Posterior vena cava (tissue), 2 donors: Measurements from ENCODE around the gene GPR161. TPM values are rescaled to one million over a fixed set of nuclear protein-coding genes. Genes with fewer than 3 reads are reported as not detected.

Experiments
- DNase-seq: peaks from one replicate; pipeline ENCODE4 v3.0.0-alpha.2; 2020; ENCODE audit warnings: low spot score
- intact Hi-C, 2 donors: fragments of 100-400 bp; cut with DNase I; formaldehyde crosslinking; loops; one replicate each; pipeline versions ENCODE4 v1.14.1 to v1.14.2; 2022 to 2023
- total RNA-seq, 2 donors: library from RNA; stranded (reverse); fragmentation: NEBNext Ultra II Directional; extraction: Animal tissue kit (Norgen Biotek cat#: 25700); gene quantifications; one replicate each; pipeline ENCODE4 v1.2.1, GENCODE V29; 2021
- donor health status: DM: yes; HTN: yes; CAD: no.
- donor health status: DM: yes; HTN: yes; CAD: no.

Gene GPR161
- total RNA-seq, 2 donors from 2014 or later = 12.9 to 17.7 TPM

DNA sequence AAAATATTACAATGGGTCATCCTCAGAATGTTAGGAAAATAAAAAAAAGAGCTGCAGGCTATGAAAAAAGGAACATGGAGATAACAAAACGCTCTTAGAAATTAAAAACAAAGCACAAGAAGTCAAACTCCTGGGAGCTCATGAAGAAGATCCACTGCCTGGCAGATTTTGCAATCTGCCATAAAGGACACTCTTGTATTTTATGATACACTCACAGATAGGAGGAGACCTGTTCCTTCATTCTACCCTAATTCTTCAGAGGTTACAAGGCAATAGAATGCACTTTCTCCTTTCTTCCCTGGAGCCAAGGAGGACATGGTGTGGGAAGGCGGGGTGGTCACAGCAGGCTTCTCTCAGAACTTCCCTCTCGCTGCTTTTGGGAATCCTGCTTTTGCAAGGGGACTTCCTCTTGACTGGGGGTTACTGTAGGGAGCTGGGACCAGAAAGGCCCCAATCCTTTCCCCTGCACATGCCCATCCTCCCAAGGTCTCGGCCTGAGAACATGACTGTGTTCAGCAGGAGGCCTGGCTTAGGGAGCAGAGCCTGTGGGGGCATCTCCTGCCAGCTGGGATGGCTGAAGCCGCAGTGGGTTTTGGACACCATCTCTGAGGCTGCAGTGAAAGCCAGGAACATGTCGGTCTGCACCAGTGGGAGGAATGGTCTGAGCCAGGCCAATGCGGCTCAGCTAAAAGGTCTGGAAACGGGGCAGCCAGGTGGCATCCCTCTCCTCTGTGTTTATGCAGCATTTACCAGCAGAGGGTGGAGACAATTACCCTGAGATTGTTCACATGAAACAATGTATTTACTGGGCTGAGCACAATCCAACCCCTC is 44.8 kb downstream of the GPR161 start:
- no peak for DNase-seq
- intact Hi-C loops = no loop called here

DNA sequence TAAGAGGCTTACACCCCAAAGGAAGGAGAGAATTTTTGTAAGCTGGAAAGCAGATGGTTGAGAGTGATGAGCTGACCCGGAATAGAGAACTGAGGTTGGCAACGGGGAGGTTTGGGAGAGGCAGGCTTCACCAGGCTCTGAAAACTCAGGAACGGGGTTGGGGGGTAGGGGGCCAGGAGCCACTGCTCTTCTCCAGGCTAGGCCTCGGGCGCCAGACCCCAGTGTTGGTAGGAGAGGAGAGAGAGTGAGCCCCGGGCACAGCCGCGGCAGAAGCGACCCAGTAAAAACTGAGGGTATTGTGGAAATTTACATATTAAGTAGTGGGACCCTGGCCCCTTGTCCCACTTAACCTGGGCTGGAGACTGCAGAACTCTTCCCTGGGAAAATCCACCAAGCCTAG is 45.7 kb downstream of the GPR161 start:
- intact Hi-C loops = no loop called here
- no peak for DNase-seq

DNA sequence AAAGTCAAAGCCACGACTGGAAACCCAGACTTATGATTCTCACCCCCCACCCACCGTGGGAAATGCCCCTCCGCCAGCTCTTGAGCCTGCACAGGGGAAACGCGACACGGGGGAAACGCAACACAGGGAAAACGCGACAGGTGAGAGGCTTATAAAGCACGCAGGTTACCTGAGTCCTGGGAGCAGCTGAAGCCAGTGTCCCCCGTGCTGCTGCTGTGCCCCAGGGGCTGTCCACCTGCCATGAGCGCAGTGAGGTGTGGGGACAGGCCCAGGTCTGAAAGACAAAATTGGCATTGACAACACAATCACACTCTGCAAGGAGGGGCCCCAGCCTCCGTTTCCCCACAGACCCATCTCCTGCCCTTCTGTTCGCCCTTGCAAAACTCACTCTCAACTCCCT is 46.3 kb downstream of the GPR161 start:
- no peak for DNase-seq
- intact Hi-C loops = no loop called here

- intact Hi-C loops = no loop called here
- DNase-seq = no peak
These were observed 46.8 kb downstream of the GPR161 start for GRCh38 chr1:168089979-168090337.

GRCh38 chr1:168089326-168089978 is 47.3 kb downstream of the GPR161 start:
- DNase-seq = no peak
- intact Hi-C loops = no loop called here

DNA sequence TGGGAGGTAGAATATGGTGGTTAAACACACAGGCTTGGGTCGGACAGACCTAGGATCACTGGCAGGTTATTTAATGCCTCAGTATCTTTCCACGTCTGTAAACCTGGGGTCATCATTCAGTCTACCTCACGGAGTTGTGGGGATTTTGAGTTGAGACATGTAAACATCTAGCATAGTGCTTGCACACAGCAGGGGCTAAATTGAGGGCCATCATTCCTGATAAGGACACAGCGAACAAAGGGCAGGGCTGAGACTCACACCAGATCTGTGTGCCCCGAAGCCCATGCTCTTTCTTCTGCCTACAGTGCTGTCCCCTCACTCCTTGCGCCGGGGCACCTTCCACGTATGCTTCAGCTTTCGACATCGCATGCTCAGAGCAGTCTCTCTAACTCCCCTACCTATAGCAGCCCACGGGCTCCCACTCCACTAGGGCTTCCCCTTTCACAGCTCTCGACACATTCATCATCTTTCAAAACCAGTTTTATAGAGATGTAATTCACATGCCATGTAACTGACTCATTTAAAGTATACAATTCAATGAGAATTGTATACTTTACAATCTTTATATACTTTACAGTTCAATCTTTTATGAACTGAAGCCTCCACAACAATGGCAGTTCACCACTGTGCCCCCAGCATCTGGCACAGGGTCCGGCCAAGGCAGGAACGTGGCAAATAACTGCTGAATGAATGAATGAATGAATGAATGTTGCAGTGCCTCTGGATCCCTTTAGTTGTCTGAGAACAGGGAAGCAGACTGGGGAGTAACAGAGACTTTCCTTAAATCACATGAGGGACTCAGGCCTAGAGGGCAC is 48.0 kb downstream of the GPR161 start:
- intact Hi-C loops = no loop called here
- no peak for DNase-seq

DNA sequence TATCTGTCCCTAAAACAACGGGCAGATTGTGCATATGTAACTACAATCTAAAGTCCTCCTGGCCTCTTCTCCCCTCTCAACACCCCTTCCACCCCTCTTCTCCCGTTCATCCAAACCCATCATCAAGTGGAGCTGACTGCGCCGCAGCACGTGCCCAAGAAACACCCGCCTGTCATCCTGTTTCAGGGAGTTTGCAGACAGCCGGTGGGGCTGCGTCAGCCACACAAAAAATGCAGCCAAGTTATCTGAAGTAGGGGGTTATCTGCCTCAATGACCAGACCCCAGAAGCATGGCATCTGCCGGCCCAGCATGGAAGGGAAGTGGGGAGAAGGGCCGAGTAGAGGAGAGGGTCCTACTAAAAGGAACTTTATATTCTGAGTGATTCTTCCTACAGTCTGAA is 49.0 kb downstream of the GPR161 start:
- no peak for DNase-seq
- intact Hi-C loops = no loop called here

DNA sequence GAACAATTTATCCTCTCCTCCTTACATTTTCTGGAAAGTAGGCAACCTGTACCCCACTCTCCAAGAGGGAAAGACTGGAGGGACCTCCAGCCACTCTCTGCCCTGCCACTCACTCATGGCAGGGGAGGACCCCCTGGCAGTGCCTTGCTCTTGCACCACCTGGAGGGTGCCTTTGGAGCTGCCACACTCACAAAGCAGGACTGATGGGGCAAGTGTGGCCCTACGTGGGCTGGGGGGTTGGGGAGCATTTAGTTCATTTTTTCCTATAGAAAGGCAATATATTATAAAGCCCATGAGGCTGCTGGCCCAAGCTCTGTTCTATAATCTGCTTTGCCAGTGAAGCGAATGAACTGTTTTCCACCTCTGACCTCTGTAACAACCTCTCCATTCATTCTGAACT is 50.3 kb downstream of the GPR161 start:
- intact Hi-C loops = no loop called here

DNA sequence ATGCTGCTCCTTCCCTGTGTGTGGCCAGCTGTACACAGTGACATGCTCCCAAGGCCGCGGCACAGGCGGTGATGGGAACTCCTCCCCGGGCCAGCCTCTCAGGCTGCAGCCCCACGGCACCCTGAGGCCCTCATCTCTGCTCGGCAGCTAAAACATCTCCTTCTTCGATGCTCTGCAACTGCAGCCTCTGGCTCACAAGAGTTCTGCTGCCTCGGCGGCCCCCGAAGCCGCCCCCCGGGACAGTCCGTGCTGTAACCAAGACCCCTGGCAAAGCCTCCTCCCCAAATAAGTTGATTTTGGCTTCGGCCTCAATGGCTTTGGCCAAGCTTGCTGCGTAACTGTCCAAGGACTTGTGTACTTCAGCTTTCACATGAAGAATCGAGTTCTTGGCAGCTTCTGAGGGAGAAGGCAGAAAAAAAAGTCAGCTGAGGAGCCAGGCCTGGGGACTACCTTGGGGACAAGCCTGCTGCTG is 51.3 kb downstream of the GPR161 start:
- intact Hi-C loops = no loop called here
- DNase-seq = no peak

More for the DNA sequence above, 50.3 kb downstream of the GPR161 start:
- DNase-seq = no peak

GRCh38 chr1:168084396-168085231 is 52.1 kb downstream of the GPR161 start:
- intact Hi-C loops = no loop called here
- DNase-seq = peak; percentile 92

DNA sequence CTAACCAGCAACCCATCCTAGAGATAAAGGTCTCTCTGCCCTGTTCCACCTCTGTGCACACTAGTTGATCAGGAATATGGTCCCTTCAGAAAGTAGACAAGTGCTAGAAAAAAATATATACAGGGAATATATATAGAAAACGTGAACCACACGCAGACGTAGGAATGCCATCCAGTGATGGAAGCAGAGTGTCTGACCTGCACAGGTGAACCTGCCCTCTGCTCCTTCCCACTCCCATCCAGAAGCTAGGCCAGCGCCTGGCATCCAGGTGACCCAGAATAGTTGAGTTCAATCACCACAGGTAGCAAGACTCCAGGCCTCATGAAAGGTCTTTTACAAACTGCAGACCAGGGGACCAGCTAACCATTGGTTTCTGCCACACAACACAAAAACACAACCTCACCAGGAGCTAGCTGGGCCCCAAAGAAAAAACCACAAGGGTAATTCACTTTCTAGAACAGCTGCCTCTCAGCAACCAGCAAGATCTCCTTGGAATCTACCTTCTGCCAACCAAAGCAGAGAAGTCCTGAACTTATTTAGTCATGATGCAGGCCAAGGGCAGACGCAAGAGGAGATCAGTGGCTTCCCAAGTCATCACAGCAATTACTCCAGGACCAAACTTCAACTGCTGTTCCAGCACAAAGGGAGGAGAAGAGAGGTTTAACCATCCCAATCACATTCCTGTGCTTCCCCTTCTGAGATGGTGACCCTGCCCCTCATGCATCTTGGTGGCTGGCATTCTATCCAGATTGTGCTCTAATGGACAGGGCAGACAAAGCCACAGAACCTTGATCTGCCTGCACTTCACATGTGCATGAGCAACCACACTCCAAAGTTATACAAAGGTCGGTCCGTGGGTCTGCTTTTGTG is 53.0 kb downstream of the GPR161 start:
- DNase-seq = no peak
- intact Hi-C loops = no loop called here

DNA sequence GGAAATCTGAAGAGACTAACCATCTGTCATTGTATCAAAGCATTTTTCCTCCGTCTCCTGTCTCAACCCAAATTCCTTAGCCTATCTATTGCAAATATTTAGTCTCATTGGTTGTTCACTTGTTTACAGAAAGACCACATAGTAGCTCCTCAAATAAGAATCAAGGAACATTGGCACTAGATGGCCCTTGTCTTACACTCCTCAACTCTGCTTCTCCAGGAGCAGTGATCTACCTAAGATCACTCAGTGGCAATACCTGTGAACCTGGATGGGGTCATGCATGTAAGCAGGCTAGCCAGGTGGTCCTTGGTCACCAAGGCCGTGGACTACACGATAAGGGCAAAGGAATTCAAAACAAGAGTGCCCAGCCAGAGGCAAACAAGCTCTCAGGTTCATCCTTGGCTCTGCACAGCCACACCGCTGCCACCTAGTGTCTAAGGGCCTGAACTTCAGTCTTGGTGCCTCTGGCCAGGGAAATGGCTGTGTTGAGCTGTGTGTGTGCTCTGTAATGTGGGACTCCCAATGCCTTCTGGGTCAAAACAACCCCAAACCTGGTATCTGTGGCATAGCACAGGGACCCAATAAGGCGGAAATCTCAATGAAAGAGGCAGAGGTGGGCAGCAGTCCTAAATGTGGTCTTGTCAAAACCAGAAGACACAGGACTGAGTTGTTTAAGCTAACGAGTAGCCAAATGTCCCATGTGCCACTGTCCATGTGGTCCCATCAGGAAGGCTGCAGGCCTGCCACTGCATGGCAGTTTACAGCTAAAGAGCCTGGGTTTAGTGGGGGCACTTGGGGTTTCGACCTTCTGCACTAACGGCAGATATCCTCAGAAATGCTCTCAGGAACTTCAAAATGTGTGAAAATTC is 54.5 kb downstream of the GPR161 start:
- intact Hi-C loops = no loop called here
- peak; percentile 90 for DNase-seq

DNA sequence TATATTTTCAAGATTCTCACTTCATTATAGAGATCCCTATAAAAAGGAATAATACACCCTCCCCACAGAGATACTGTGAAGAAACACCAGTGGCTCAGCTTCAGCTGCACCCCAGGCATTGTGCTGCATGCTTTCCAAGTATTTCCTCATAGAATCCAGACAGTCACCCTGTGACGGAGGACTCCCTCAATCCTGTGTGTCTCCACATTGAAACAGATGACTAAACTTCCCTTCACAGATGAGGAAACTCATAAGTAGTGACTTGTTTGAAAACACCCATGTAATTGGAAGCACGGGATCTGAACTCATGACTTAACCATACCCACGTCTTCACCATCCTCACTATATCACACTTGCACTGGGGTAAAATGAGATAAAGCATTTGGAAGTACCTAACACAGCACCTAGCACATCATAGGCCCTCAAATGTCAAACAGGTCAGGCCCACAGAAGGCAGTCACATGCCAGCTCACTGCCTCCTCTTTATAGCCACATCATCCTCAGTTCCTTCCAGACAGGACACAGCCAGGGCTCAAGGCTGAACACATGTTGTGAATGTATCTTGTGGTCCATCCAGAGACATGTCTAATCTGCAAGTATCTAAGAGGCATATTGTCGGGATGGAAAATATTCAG is 55.2 kb downstream of the GPR161 start:
- intact Hi-C loops = no loop called here
- no peak for DNase-seq

GRCh38 chr1:168079761-168080160 is 57.0 kb downstream of the GPR161 start:
- DNase-seq = no peak
- intact Hi-C loops = no loop called here

DNA sequence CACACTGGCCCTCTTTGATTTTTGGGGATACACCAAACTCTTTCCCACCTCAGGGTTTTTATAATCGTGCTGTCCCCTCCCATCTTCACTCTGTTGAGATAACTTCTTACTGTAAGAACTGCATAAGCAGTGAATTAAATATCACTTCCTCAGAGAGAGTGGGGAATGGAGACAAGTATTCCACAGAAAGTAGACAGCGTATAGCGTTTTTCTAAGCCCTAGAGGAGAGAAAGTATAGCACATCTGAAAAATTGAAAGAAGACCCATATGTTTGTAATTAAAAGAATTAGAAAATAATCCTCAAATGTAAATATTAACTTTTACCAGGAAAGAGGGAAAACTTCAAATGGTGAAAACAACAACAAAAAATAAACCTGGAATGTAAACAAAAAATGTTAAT is 67.3 kb downstream of the GPR161 start:
- DNase-seq = no peak
- intact Hi-C loops = no loop called here

DNA sequence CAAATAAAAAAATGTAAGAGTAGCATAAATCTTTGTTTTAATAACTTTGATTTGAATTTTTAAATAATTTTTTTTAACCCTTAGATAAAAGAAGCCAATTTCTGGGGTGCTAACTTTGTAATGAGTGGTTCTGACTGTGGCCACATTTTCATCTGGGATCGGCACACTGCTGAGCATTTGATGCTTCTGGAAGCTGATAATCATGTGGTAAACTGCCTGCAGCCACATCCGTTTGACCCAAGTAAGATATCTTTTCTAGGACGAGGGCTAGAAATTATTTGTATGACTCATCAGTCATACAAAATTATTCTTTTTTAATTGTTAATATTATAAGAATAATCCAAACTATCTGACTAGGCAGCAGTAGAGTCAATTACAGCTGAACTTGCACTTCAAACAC is 71.2 kb downstream of the GPR161 start:
- intact Hi-C loops = no loop called here
- no peak for DNase-seq

- intact Hi-C loops = no loop called here
- DNase-seq = no peak
These were observed 72.5 kb downstream of the GPR161 start for GRCh38 chr1:168064216-168064615.
